CD4-positive, alpha-beta T cell treated with Interleukin-17A for 1 hour (primary cell): ENCODE results near the gene IVD.

Source experiments
- DNase-seq: peaks from one replicate; pipeline ENCODE4 v3.0.0-alpha.2; 2020

The IVD gene

DNA sequence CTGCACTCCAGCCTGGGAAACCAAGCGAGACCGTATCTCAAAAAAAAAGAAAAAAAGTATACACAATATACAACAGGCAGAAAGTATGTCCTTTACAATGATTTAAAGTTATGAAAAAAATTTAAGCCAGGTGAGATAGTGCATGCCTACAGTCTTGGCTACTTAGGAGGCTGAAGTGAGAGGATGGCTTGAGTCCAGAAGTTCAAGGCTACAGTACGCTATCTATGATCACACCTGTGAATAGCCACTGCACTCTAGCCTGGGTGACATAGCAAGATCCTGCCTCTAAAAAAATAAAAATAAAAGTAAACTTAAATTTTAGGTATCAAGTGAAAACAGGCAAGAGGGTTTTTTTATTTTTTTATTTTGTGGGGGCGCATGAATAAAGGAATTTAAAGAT lies 26.2 kb upstream of the IVD start:
- DNase-seq = no peak

DNA sequence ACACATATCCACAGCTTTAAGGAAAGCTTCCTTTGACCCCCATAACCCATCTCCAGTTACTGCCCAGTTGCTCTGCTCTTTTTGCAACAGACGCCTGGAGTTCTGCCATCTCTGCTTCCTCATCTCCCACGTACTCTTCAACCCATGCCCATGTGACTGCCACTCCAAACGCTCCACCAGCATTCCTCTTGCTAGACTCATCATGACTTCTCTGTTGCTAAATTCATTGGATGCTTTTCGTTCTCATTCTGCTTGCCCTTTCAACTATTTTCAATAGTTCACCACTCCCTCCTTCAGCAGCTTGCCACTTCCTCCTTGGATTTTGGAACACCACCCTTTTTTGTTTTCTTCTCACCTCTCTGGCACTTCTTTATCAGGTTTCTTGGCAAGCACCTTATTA lies 25.7 kb upstream of the IVD start:
- no peak for DNase-seq

DNA sequence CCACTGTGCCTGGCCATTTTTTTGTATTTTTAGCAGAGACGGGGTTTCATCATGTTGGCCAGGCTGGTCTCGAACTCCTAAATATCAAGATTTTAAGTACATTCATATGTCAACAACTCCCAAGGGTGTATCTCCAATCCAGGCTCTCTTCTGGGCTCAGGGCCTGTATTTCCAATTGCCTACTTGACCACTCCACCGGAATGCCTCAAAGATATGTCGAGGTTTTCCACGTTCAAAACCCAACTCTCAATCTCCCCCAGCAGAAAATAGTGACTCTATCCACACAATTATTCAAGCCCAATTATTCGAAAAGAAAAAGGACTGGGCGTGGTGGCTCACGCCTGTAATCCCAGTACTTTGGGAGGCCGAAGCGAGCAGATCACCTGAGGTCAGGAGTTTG lies 25.0 kb upstream of the IVD start:
- no peak for DNase-seq

- no peak for DNase-seq
These were observed 23.6 kb upstream of the IVD start for GRCh38 chr15:40381818-40382529.

DNA sequence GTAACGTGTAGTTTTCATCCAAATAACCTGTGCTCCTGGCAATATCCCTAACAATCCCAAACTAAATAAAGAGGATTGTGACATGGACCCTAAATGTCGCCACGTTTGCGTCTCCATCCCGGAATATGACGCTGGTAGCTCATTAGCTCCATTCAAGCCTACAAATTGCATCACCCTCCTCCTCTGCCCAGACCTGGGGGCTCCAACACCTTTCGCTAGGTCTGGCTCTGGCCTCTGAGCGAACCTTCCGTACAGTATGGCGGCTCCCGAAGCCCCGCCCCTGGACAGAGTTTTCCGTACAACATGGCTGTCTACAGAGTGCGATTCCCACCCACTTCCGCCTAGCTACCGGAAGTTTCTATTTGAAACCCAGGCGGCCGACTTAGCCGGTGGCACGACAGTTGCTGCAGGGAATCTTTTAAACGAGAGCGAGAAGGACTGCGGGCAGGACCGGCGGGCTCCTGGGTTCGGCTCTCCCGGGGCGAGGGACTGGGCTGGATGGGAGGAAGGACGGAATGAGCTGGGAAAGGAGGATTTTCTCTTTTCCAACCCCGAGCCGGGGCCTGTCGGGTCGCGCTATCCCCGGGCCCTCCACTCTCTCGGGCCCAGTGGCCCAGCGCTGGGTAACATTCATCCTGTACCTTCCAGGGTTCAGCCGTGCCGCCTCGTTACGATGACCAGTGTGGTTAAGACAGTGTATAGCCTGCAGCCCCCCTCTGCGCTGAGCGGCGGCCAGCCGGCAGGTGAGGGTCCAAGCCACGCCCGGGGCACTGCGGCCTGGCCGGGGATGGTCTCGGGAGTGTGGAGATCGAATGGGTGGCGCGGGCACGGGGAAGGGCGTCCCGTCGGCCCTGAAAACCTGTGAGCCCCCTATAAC lies 22.8 kb upstream of the IVD start, which contains the start of gene KNSTRN:
TSS of gene KNSTRN (plus strand) at position 142 of the 877 bp plus-strand sequence. CDS start at position 257, 115 bp downstream.
- peak; percentile 94 for DNase-seq

DNA sequence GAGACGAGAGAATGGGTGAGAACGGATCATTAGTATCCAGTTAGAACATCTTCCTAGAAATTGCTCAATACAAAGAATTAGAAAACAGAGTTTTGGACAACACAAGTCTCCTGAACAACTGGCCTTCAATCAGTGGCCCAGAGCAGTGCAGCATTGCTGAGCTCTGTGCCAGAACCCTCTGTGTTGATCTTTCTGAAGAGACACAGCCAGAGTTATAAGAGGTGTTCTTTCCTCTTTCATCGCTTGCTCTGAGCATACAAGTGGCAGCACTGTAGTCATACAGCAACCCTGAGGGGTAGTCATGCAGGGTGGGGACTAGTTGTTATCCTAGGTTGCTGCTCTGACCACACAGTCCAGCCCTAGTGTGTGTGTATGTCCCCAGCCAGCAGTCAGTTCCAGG lies 19.1 kb upstream of the IVD start:
- DNase-seq = no peak

GRCh38 chr15:40388941-40389823 lies 16.4 kb upstream of the IVD start:
- no peak for DNase-seq

GRCh38 chr15:40389824-40390595 lies 15.6 kb upstream of the IVD start:
- DNase-seq = no peak

DNA sequence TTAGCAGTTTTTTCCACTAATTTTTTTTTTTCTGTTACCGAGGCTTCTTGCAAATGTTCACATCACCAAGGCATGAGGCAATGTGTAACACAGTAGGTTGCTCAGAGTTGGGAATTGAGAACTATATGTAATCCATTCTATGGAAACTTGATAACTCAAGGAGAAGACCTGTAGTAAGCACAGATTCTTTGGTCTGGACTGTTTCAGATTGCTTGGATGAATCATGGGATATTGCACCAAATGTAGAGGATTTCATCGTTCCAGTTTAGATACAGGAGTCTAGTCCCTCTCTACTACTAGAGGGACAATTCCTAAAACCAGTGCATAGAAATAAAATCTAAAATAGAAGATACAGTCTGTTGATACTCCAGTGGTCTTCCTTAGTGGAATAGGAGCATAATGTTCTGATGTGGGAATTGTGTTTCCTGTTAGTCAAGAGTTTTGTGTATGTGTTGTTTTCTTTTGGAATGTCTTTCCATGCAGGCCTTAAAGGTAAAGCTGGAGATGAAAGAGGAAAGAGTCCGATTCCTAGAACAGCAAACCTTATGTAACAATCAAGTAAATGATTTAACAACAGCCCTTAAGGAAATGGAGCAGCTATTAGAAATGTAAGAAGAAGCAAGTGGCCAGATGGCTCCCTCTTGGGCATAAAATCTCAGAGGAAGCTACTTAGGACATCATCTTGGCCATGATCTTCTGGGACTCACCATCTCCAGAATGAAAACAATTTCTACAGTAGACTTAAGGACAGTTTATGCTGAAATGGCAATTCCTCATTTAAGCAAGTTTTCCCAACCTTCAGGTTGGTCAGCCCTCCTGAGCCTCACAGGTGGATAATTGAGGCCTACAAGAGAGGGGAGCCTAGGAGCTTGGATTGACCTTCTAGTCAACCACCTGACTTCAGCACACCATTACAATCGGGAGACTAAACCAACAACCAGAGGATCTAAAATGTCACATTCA lies 12.3 kb upstream of the IVD start:
- no peak for DNase-seq

- DNase-seq = no peak
These were observed 7.7 kb upstream of the IVD start for GRCh38 chr15:40397688-40398412.

DNA sequence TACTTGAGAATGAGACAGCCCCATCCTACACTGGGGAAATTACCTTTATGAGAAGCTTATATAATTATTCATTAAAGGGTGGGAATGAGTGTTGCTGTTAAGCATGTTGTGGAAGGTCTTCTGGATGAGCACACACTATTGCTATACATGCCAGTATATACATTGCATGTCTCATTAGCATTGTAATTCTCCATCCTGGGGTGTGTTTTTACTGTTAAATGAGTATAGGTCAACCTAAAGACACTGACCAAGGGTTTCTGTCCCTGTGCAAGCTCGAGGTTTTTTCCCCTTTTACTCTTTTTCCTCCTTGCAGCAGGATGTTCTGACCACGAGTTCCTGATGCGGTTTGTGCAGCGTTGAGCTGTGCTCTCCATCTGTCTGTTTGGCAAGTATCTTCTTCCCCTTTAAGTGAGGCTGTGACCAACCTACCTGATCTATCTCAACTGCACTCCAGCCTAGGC lies 7.2 kb upstream of the IVD start:
- peak; percentile 21 for DNase-seq

DNA sequence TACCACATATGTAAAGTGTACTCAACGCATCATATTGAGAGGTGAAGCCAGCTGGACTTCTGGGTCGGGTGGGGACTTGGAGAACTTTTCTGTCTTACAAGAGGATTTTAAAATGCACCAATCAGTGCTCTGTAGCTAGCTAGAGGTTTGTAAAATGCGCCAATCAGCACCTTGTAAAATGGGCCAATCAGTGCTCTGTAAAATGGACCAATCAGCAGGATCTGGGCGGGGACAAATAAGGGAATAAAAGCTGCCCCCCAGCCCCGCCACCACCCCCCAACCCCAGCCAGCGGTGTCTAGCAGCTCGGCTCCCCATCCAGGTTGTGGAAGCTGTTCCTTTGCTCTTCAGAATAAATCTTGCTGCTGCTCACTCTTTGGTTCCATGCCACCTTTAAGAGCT lies 6.2 kb upstream of the IVD start:
- DNase-seq = no peak

DNA sequence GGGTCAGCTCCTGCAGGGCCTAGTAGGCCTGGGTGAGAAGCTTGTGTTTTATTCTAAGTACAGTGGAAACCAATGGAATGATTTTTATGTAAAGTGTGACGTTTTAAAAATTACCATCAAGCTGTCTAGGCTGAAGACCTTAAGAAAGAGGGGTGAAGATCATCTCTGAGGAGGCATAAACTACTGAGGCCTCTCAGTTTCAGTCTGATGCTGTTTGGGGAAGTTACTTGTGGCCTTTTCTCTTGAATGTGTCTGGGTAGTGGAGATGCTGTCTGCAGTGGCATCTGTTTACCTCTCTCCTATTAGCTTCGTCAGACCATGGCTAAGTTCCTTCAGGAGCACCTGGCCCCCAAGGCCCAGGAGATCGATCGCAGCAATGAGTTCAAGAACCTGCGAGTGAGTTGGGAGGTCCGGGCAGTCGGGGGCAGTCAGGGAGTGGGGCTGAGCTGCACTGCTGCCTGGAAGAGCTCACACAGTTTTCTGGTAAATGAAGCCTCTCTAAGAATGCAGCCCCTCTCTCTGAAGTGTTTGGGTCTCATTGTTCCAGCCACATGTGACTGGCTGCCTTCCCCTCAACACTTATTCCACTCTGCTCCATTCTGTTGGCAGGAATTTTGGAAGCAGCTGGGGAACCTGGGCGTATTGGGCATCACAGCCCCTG lies 1.9 kb downstream of the IVD start:
- DNase-seq = no peak

- no peak for DNase-seq
These were observed 3.8 kb downstream of the IVD start for GRCh38 chr15:40409366-40409765.

DNA sequence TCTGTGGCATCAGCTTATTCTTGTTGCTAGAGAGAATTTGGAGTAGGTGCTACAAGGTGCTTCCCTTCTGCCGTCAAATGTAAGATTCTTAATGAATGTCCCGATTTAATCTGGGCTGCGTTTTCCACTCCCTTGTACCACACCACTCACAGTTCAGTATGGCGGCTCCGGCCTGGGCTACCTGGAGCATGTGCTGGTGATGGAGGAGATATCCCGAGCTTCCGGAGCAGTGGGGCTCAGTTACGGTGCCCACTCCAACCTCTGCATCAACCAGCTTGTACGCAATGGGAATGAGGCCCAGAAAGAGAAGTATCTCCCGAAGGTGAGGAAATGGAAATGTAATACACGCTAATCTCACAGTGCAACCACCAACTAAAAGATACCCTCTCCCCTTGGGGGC lies 4.9 kb downstream of the IVD start:
- DNase-seq = no peak

DNA sequence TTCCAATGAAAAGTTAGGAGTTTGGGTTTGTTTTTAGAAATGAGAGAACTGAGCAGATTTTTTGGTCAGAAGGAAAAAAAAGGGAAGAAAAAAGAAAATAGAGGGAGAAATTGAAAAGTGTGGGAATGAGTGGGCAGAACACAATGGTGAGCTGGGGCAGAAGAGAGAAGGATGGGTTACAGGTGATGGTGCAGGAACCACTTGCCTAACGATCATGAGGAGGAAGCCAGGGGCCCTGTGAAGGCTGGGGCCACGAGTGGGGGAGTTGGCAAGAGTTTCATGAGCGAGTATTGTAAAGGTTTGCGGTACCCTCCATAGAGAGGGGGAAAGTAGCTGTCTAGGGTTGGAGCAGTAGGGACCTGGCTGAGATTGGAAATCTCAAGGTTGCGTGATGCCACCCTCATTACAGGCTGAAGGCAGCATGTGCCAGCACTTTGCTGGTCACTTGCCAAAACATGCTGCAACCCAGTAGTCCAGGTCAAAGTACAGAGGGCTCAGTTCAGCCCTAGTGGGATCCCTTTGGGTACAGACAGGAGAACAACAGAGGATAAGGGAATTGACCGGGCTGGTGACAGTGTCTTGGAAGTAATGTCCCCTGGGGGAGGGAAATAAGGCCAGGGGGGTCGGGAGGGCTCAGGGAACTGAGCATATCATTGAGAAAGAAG lies 6.6 kb downstream of the IVD start:
- no peak for DNase-seq

DNA sequence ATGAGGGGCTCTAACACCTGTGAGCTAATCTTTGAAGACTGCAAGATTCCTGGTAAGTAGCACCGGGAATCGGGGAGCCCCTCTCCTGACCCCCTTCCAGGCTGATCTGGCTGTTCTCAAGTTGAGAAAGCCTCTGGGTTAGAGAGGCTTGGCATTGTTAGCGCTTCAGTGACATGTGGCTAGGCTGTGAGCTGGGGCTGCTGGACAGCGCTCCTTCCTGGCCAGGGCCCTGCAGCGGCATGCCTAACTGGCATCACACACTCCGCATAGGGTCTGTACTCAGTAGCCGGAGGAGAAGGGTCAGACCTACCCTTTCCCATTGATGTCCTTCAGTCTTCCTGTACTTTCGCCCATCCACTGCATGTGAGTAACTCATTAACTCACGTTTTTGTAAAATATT lies 7.4 kb downstream of the IVD start:
- no peak for DNase-seq

- no peak for DNase-seq
These were observed 9.2 kb downstream of the IVD start for GRCh38 chr15:40414816-40415215.

DNA sequence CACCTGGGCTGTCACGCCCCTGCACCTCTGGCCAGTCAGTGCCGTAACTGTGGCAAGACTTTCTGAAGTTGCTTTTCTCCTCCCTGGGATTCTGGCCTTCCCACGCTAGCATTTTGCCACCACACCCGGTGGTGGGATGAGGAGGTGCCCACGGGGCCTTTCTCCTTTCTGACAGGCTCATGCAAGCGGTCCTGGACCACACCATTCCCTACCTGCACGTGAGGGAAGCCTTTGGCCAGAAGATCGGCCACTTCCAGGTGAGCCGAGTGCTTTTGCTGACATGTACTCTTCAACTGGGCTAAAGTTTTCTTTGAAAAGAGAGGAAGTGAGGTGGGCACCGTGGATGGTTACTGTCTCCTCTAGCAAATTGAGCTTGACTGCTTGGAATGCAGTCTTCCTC lies 9.6 kb downstream of the IVD start:
- DNase-seq = no peak
